HG02981 (cell line): Measurements from ENCODE around the gene BMPER.

Source experiments
- ATAC-seq: cut with Tn5 transposase; IDR thresholded peaks from one replicate; pipeline ENCODE4 v1.9.1; 2021; ENCODE audit warnings: mild to moderate bottlenecking, moderate library complexity; ENCODE audit not compliant: unreplicated experiment

Gene BMPER

DNA sequence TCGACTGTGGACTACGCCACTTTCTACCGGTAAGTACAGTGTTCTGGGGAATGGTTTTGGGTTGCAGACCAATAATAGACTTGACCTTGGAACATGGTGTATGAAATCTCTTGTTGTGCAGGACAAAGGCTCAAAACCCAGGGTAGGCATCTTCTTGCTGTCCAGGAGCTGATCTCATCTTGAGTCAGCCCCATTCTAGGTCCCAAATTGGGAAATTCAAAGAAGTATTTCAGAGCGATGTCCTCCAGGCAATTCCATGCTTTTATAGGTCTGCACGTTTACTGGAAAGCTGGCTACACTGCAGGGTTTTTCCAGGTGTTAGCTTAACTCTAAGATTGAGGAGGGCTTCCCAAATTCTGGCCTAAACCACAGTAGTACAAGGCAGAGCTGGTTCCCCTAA is 180.7 kb downstream of the BMPER start:
- no peak for ATAC-seq

DNA sequence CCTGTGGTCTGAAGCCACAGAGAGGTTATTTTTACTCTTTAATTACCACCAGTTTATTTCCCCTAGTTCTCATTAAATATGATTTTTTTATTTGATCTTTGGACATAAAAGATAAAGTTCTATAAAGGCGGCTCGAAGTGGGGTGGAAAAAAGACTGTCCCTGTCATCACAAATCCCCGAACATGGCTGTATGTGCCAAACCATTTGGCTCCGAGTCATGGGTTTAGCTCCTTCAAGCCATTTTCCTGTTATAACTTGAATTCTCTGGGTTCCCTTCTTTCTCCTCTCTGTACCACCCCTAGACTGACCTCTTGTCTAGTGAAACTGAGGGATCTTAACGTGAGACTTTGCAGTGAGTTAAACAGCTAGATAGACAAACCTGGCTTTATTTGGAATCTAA is 181.6 kb downstream of the BMPER start:
- ATAC-seq: no peak

DNA sequence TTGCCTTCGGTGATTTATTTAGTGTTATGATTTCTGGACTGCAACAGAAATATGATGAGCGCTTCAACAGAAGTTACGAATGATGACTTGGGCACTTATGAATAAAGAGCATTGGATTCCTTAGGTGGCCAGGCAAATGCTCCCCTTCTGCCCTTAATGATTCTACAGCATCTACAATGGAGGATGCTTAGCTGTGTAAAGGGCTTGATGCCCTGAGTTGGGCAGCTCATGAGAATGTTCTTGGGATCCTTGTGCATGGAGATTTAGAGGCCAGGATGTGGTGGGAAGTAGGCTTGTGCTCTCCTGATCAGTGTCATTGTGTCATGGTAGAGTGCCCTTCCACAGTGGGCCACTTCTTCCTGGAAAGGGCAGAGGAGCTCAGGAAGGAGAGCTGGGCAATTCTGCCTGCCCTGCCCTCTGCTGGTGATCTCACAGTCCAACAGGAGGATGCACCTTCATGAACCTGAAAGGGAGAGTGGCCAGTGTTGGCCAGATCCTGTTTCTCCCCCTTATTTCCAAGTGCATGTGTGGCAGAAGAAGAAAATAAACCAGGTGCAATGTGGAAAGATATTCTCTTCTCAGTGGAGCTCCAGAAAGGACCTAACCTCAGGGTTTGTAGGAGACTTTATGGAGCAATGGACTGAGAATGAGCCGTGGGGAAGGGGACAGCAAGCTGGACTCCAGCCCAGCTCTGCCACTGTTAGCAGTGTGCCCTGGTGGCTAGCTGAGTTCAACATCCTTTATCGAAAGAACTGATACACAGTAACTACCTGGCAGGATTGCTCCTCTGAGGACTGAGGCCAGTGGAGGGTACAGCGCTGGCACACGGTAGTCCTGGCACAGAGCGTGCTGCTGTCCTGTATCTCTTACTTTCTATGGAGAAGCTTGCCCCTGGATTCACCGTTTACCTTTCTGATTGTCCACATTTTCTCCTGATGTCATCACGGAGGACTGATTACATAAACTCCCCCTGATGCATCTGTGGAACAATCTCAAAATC is 182.9 kb downstream of the BMPER start:
- ATAC-seq: no peak

DNA sequence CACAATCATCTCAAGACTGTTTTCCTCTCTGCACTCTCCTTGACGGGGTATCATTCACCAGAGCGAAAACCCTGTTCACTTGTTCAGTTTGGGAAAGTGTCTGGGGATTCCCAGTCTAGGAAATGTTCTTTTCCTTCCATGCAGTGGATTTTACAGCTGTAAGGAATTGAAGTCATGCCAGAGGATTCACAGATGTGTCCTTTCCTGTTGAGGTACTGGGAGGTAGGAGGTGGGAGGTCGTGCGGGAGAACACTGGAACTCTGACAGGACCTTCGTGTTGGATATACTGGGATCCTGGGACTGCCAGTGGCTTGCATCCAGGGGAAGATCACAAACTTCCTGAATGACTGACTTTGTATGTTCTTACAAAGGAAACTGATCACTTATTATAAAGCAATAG is 185.5 kb downstream of the BMPER start:
- no peak for ATAC-seq

DNA sequence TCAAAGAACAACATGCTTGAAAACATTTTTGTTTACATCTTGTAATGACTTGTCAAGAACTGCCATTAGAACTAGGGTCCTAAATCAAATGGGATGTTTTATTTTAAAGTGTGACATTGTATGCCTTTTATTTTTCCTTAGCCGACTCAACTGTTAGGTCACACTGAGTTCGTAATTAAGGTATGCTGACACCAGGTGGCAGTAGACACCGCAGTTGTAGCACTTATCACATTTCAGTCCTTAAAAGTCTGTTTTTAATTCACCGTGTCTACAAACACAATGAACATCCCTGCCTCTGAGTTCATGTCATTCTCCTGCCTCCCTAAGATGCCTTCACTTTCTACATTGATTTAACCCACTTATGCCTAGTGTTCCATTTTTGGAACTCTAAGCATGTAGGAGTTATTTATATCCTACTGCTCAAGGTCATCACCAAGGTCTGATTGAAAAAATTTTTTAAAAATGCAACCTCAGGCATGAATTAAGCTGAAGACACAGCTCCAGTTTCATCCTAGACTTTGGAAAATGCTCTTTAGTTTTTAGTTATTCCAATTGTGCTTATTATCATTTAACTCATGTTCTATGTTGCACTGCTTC is 186.1 kb downstream of the BMPER start:
- ATAC-seq: no peak

DNA sequence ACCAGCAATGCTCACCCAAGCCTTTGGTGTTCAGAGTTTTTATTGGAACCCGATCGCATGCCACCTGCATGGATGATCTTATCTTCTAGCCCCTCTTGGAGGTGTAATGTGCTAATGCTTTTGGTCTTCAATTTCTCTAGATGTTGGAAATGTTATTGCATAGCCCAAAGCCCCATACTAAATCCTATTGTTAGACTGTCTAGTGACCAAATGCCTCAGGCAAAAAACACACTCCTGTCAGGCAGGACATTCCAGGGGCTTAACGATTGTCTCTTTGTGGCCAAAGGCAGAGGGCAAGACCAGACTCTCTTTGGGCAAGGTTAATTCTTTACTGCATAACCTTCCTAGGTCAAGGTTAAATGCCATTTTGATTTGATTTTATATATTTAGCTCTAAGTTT is 187.9 kb downstream of the BMPER start:
- ATAC-seq: no peak

DNA sequence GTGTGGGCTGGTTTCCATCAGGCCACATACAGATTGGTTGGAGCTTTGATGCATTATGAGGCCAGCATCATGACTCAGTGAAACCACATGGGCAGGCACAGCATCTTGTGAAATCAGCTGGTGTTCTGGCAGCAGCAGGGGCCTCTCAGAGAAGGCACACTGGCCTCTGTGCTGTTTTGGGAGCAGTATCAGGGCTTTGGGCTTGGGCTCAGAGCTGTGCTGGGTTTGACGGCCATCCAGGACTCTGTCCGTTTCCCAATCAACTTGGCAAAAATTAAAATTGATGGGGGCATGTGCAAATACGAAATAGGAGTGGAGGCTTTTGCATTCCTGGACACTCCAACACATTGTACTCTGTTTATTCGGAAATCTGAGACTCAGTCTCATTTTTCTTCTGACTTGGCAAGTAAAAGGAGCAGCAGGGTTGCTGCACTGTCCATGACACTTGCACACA is 190.9 kb downstream of the BMPER start:
- no peak for ATAC-seq

DNA sequence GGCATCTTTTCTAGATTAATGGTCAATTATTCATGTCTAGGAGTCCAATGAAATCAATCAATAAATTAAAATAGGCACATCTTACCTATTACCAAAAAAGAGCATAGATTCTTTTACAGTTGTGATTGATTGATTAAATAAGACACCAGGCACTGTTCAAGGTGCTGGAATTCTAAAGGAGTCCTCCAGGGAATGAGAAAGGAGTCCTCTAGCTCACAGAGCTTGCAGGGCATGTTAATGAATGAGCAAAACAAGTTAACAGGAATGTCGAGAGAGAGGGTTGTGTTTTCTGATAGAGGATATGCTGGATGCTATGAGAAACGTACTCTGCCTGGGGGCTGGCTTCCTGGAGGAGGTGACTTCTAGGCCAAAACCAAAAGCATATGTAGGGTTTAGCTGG is 191.4 kb downstream of the BMPER start:
- ATAC-seq: no peak

DNA sequence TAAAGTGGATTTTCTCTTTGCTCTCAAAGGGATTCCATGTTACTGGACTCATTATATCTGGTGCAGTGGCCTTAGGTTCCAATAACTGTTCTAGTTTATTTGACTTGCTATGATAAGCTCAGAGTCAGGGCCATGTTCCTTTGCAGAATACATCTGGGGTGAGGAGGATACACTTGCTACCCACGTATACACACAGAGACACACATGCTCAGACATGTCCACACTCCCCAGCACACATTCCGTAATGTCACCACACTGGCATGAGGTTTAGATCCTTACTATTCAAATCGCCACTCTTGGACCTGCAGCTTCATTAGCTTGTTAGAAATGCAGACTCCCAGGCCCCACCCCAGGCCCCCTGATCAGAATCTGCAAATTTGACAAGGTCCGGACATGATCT is 195.3 kb downstream of the BMPER start:
- ATAC-seq: no peak

DNA sequence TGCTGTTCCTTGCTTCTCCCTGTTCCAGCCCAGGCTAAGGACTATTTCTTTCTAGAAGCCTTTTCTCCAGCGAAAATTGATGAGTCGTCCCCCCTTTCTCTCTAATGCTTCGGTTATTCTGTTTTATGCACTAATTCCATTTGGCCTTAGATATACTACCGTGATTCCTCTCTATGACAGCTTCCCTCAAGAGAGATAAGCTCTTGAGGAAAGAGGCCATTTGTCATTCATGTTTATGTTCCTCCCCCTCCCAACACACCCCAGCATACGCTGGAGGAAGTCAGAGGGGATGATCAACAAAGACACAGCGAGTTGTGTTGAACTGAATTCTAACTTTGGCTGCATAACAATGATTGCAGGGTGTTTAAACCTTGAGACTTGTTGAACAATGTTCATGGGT is 198.8 kb downstream of the BMPER start:
- ATAC-seq: no peak

DNA sequence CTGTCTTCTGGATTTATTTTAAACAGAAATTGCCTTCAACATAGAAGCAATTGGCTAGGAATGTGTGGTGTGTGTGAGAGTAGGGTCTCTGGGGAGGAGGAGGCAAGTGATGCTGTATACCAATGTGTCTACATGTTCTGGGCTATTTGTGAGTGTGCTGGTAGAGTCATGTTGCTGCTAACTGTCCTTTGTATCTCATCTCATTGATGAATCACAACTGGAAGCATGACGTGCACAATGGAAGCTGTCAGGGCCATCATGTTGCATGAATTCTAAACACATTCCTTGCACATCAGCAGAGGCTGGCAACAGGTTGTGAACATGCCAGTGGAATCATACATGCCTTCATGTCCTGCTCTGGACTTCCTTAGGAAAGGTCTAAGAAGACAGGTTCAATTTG is 199.7 kb downstream of the BMPER start:
- no peak for ATAC-seq

DNA sequence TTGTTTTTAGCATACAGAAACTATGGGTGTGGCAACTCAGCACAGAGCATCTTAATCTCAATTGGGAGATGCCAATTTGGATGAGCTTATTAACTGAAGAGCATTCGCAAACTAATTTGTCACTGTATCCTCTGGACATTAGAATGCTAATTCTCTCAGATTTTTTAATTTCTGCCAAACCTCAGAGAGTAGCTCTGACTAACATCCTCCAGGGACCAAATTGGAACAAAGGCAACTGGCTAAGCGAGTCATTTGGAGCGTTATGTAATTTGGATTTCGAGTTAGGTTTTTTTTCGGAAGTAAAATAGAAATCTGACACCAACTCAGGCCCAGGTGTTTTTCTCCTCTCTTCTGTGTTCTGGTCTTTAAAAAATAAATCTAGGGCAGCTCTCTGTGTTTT is 201.9 kb downstream of the BMPER start:
- ATAC-seq: no peak

DNA sequence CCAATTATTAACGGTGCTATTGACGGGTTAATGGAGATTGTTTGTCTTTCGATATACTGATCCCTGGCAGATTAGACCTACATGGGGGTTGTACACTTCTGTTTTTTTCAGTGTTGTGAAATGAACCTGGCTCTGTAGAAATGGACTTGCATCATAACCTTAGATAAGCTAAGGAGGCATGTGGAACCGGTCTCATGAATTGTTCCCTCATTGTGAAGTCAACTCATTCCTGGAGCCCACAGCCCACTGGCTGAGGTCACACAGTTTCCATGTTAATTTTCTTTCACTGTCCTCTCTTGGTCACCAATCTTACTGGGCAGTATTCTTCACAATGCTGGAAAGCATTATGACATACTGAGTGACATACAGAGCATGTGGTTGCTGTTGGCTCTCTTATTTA is 202.8 kb downstream of the BMPER start:
- no peak for ATAC-seq

DNA sequence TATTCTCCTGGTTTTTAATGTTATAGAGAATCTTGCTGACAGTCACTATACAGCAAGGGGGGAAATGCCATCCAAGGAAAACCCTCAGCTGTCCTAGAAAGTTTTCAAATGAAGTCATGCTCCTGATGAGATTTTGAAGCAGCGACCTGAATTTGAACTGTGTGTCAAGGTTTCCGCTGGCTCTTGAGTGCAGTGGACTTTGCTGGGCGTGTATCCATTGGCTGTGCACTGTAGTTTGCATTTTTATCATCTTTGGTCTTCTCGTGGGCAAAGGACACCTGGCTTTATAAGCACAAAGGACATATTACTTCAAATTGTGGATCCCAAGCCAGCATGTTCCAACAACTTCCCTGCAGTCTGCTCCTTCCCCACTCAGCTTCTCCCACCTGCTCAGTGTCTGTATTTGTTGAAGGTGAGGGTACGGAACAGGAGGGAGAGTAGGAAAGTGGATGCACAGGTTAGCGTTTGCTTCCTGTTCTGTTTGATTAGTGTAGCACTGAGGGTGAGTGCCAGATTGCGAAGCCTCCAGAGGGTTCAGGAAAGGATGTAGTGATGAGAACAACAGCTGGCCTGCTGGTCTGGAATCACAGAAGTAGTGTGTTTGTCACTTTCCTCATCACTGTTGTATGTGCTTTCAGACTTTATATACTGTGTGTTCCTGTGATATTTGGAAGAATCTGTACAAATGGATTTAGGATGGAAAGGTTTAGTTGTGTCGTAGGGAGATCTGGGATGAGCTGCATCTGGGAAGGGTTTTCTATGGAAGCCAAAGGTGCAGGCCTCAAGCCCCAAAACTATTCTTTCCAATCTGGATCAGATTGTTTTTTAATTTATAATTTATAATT is 204.8 kb downstream of the BMPER start:
- ATAC-seq: no peak

DNA sequence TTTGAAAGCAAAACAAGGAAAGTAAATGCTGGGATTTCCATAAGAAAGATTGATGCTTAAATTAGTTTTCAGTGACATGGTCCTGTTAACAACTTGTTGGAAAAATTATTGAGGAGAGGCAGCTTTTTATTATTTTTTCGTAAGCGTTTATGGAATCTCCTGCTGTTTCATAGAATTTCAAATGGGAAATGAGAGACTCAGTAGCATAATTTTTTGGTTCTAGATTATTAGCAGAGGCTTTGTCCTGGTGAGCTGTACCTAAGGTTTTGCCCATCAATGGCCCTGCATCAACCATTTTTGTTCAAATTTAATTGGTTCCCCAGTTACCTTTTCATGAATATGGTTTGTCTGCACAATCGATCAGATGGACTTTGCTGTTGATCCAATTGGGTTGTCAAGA is 205.7 kb downstream of the BMPER start:
- ATAC-seq: no peak

DNA sequence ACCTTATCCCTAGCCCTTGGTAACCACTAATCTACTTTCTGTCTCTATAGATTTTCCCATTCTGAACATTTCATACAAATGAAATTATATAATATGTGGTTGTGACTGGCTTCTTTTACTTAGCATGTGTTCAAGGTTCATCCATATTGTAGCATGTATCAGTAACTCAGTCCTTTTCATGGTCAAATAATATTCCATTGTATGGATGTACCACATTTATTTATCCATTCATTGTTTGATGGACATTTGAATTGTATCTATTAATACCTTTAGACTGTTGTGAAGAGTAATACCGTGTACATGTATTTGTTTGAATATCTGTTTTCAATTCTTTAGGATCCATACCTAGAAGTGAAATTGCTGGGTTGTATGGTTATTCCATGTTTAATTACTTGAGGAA is 210.2 kb downstream of the BMPER start:
- ATAC-seq: no peak

DNA sequence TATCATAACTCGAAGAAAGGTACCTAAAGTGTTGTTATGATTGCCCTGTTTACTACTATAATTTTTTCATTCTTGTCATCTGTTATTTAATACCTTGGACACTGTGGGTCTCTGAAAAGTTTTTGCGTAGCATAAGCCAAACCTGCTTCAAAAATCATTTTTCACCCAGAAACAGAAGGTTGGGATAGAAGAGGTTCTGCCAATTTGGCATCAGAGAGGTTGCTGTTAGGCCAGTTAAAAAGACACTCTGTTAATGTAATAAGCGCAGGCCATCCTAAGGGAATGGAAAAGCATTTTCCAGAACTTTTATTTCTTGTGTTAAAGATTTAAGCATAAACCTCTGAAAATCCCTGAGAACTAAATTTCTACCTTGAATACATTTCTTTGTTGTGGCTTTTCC is 212.2 kb downstream of the BMPER start:
- ATAC-seq: no peak

DNA sequence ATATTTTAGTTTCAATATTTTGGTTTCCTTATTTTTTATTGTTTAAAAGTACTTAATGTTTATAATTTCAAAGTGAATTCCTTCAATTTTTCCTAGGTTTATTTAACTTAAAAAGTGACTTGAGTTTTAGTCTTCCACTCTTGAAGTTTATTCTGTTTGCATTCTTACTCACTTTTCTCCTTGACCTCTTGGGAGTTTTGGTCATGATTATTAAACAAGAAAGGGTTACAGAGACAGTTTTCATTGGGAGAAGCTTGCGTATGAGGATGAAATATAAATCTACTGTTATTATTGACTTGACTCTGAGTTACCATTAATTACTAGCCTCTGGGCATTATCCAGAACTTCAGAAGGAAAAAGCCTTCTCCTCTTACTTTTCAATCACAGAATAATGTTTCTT is 216.0 kb downstream of the BMPER start:
- ATAC-seq: no peak

DNA sequence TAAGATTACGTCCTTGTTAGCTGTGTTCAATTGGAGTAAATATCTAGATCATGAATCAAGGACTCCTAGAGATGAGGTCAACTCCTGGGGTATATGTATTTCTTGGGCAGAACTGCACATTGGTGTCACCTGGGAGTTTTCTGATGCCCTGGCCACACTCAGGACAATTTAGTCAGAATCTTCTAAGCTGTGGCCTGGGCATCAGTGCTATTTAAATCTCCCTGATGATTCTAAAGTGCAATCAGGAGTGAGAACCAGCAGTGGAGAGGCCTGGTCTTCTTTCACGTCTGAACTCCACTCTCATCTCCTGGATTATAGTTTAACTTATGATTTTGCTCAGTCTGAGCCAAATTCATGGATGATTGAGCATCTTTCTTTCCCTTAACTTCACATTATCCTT is 218.0 kb downstream of the BMPER start:
- no peak for ATAC-seq

DNA sequence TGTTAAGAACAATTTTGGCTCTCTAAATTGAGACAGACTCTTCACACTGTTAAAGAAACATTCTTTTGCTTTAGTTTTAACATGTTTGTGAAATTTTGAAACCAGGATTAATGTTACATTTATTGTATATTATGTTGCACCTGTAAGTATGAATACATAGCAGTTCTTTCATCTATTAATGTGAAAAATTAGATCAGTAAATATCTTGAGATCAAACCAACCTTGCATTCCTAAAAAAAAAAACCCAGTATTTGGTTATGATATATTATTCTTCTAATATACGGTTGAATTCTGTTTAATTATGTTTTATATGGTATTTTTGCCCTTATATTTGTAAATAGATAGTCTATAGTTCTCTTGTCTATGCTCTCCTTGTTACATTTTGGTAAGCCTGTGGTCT is 219.4 kb downstream of the BMPER start:
- ATAC-seq: no peak

DNA sequence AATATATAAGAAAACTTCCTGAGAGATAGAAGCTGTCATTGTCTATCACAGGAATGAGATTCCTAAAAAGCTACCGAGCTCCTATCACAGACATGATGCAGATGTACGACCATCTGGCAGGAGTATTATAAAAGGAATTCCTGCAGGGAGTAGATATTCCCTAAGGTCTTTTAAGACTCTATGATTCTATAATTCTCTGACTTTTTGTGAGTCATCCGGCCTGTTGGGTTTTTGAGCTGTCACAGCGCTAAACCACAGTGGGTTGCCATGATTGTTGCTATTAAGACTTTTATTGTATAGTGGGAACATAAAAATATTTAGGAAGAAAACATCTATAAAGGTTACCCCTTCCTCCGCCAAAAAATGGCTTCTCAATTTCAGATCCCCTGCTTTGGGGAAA is 223.4 kb downstream of the BMPER start:
- no peak for ATAC-seq
